NCI-H2227 treated with DMSO at 0.1 percent for 48 hours (cell line): ENCODE measurements around the gene PPP2R1B.
"Not testable (repeated sequence)": the region's sequence is repeated elsewhere in the genome, so short reads cannot be mapped to it uniquely, and the experiment has no call there.

Source experiments
- DNase-seq: peaks from one replicate; lab custom pipeline; 2025; lab: John Stamatoyannopoulos, UW

The PPP2R1B gene

GRCh38 chr11:111782109-111782741, 16.0 kb upstream of the PPP2R1B start:
- DNase-seq: no peak

DNA sequence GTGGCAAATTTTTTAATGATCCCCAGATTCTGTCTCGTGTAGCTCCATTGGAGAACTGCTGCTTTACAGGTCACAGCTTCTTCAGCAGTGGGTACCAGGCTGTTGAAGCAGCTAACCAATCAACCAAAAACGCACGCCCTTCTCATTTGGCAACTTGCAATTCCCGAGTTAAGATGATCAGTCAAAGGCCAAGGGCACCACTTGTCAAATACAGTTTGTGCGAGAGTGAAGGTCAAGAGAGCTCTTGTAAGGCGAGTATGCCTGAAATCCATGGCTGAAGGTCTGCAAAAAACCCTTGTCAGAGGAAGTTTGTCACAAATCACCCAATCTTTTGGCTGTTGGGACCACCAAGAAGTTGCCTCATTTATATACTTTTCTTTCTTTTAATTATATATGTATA, 12.9 kb upstream of the PPP2R1B start:
- no peak for DNase-seq

- no peak for DNase-seq
Measured at GRCh38 chr11:111778047-111778558, 11.9 kb upstream of the PPP2R1B start.

GRCh38 chr11:111777094-111778046, 11.2 kb upstream of the PPP2R1B start:
- DNase-seq: peak; percentile 50

- no peak for DNase-seq
Measured at GRCh38 chr11:111776398-111777093, 10.4 kb upstream of the PPP2R1B start.

- no peak for DNase-seq
Measured at GRCh38 chr11:111774955-111775710, 8.9 kb upstream of the PPP2R1B start.

DNA sequence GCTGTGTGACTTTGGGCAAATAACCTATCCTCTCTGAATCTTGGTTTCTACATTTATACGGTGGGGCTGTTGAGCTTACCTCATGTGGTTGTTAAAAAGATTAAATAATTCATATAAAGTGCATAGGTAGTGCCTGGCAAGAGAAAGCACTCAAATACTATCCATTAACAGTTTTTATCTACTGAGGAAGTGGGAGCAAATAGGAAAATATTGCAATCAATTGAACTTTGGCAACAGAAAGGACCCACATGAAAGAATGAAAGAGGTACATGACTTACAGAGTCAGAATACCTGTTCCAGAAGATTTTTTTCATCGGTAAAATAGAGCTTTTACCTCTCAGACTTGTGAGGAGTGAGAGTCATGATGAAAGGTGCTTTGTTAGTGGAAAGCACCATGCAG, 6.3 kb upstream of the PPP2R1B start:
- no peak for DNase-seq

GRCh38 chr11:111771205-111771604, 5.0 kb upstream of the PPP2R1B start:
- DNase-seq: not testable (repeated sequence)

DNA sequence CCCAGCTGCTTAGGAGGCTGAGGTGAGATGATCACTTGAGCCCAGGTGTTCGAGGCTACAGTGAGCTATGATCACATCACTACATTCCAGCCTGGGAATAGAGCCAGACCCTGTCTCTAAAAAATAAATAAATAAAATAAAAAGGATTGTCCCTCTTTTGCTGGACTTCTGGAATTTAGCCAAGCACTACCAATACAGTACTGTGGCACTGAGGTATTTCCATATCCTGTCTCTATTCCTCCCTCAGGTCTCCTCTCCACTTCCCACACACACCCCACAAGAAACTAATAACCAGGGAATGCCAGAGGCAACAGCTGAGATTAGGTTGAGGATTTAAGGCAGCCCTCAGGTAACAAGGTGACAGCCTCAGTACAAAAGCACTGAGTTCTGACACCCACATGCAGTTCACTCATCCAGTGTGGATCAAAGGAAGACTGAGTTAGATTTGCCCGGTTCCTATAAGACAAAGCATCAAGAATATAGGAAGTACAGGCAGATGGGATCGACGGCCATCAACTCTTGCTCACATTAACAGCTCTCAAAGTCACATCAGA, 4.5 kb upstream of the PPP2R1B start:
- no peak for DNase-seq

- no peak for DNase-seq
Measured at GRCh38 chr11:111766834-111767142, 599 bp upstream of the PPP2R1B start.

DNA sequence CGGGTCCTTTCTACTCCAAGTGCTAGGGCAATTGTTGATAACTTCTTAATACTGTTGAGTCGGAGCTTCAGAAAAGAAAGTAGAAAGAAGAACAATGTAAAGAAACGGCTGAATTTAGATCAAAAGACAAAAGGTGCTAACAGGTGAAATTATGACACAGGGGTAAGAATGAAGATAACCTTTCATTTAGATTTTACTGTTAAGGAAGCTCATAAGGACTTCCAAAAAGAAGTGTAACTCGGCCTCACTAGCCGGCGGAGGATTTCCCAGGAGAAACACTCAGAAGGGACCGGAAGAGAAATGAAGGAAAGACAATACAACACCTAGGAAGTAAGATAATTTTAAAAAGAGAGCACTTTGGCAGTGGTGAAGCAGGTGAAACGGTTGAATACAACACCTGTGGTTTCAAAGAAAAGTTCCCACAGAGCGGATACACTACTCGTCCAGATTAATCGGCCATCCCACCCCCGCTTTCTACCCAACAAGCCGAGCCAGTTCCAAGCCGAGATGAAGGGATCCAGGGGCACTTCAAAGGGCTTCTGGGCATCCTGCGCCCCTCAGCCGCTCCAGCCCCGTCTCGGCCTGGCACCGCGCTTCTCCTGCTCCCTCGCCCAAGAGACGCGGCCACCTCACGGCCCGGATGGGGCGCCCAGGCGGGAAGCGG, 737 bp downstream of the PPP2R1B start:
- DNase-seq: no peak

GRCh38 chr11:111764621-111765020, 1.6 kb downstream of the PPP2R1B start:
- no peak for DNase-seq

DNA sequence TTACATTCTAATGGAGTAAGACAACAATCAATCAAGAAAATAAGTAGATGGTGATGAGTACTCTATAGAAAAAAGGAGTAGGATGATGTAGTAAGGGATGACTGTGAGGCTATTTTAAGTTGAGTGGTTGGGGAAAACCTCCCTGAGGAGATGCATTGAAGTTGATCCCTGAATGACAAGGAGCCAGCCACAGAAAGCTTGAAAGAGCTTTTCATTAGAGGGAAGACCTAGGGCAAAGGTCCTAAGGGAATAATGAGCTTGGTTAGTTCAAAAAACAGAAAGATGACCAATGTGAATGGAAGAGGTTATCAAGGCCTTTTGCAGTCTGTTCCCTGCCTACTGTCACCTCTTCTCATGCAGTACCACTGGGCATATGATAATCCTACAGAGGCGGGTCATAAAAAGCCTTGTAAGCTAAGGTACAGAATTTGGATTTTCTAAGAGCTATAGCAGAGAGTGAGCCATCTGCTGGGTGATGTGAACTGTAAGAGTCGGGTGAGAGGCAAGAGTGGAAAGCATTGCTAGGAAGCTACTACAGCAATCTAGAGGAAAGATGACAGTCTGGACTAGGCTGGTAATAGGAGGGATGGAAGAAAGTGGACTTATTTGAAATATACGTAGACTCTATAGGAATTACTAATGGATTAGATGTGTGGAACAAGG, 3.1 kb downstream of the PPP2R1B start:
- peak; percentile 4 for DNase-seq

DNA sequence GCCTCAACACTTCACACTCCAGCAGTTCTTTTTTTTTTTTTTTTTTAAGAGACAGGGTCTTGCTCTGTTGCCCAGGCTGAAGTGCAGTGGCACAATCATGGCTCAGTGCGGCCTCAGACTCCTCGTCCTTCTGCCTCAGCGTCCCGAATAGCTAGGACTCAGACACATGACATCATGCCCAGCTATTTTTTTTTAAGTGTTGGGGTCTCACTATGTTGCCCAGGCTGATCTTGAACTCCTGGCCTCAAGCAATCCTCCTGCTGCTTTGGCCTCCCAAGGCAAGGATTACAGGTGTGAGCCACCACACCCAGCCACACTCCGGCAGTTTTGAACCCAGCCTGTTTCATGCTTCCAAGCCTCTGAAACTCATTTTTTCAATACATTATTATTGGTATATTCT, 3.7 kb downstream of the PPP2R1B start:
- DNase-seq: no peak

DNA sequence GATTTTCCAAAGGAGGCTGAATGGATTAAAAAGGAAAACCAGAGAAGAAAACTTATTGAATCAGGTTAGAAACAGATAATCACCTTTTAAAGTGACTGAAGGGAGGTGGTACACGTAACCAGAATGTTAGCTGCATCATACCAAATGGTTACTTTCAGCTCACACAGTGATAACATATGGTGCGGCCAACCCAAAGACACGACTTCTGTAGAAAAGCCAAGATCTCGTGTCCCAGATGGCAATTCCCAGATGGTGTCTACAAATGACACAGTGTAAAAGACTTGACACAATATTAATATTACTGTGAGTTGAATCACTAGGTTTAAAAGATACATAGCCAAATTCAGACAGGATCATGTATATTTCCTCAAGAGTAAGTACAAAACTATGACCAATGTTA, 5.2 kb downstream of the PPP2R1B start:
- no peak for DNase-seq

GRCh38 chr11:111759778-111760407, 6.3 kb downstream of the PPP2R1B start:
- DNase-seq: no peak

- DNase-seq: no peak
Measured at GRCh38 chr11:111759376-111759775, 6.8 kb downstream of the PPP2R1B start.

DNA sequence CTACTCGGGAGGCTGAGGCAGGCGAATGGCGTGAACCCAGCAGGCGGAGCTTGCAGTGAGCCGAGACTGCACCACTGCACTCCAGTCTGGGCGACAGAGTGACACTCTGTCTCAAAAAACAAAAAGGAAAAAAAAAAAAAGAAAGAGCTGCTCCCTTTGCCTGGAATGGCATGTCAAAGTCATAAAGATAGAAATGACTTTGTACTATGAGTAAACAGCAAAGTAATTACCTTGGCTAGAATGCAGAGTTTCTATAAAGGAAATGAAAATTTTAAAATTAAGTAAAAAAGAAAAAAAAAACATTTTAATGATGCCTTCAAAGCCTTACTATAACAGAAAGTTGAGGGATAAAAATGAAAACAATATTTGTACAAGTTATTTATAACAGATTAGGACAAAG, 10.1 kb downstream of the PPP2R1B start:
- DNase-seq: no peak

DNA sequence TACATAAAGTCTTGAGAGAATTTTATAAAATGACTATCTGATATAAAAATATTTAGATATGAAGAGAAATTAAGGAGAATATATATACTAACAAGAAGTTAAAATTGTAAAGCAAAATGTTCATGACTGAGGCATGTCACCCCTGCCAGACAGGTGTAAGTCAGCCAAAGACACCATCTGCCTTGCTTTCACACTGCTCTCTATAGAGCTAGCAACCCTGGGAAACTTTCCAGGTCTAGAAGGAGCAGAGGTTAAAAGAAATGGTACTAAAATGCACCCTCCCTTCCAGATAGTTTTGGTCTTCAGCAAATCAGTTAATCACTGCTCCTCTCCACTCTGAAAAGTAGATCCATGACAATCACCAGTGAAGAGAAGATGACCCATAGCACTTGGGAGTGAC, 16.5 kb downstream of the PPP2R1B start:
- no peak for DNase-seq
